OCI-LY1 (cell line): ENCODE data around the gene LAMA3.

Experiments used
- H2AFZ ChIP-seq: fragments of 200-600 bp; sonication (generic), shearing (Covaris generic); 2 replicates; pipeline ENCODE4 v1.6.0; 2014; ENCODE audit warnings: antibody characterized with exemption, mild to moderate bottlenecking, low read length
- H3F3A ChIP-seq: fragments of 200-600 bp; sonication (generic), shearing (Covaris generic); 2 replicates; pipeline ENCODE4 v1.6.0; 2014; ENCODE audit warnings: mild to moderate bottlenecking, antibody characterized with exemption, low read length, moderate library complexity; ENCODE audit not compliant: insufficient read depth
- H3K27ac ChIP-seq: fragments of 200-600 bp; sonication (generic); 2 replicates; pipeline ENCODE4 v1.5.1; 2014; ENCODE audit warnings: low read length, mixed run types, mild to moderate bottlenecking, low read depth; ENCODE audit not compliant: poor library complexity, severe bottlenecking
- H3K27me3 ChIP-seq: fragments of 200-600 bp; sonication (generic); 2 replicates; pipeline ENCODE4 v1.6.0; 2014; ENCODE audit warnings: antibody characterized with exemption, mild to moderate bottlenecking, low read length, moderate library complexity; ENCODE audit not compliant: insufficient read depth
- H3K36me3 ChIP-seq: fragments of 200-600 bp; sonication (generic); 2 replicates; pipeline ENCODE4 v1.6.1; 2014; ENCODE audit warnings: mild to moderate bottlenecking, antibody characterized with exemption, low read length, moderate library complexity, mixed read lengths; ENCODE audit not compliant: insufficient read depth
- H3K4me1 ChIP-seq: fragments of 200-600 bp; sonication (generic); 2 replicates; pipeline ENCODE4 v1.5.1; 2014; ENCODE audit warnings: mild to moderate bottlenecking, low read length, moderate library complexity; ENCODE audit not compliant: insufficient read depth, severe bottlenecking
- H3K4me2 ChIP-seq: fragments of 200-600 bp; sonication (generic), shearing (Covaris generic); 2 replicates; pipeline ENCODE4 v1.6.1; 2014; ENCODE audit warnings: low read length
- H3K4me3 ChIP-seq: fragments of 200-600 bp; sonication (generic); 2 replicates; pipeline ENCODE4 v1.5.1; 2014; ENCODE audit warnings: low read length, low read depth, mild to moderate bottlenecking, mixed read lengths; ENCODE audit not compliant: poor library complexity, severe bottlenecking
- H3K79me2 ChIP-seq: fragments of 200-600 bp; shearing (Covaris generic); 2 replicates; pipeline ENCODE4 v1.6.1; 2016; ENCODE audit warnings: mixed run types, low read length, mixed read lengths; ENCODE audit not compliant: insufficient read depth
- H3K9ac ChIP-seq: fragments of 200-600 bp; sonication (generic), shearing (Covaris generic); 2 replicates; pipeline ENCODE4 v1.6.1; 2014; ENCODE audit warnings: mild to moderate bottlenecking, low read length, mixed read lengths
- H3K9me2 ChIP-seq: fragments of 200-600 bp; sonication (generic), shearing (Covaris generic); 2 replicates; pipeline ENCODE4 v1.6.1; 2014; ENCODE audit warnings: low read depth, mild to moderate bottlenecking, low read length, mixed read lengths
- H3K9me3 ChIP-seq: fragments of 200-600 bp; shearing (Covaris generic); 2 replicates; pipeline ENCODE4 v1.6.1; 2014; ENCODE audit warnings: low read length, mixed read lengths
- H4K20me1 ChIP-seq: fragments of 200-600 bp; sonication (generic), shearing (Covaris generic); 2 replicates; pipeline ENCODE4 v1.6.0; 2016; ENCODE audit warnings: mild to moderate bottlenecking, low read length; ENCODE audit not compliant: insufficient read depth
- EZH2 ChIP-seq: fragments of 200-600 bp; sonication (generic), shearing (Covaris generic); IDR thresholded peaks from 2 replicates; pipeline ENCODE4 v1.8.0; 2017; ENCODE audit warnings: borderline replicate concordance, mixed run types, mild to moderate bottlenecking, antibody characterized with exemption, low read length, moderate library complexity, mixed read lengths
- TF ChIP-seq, protein P1 (sequence below): fragments of 200-600 bp; sonication (generic), shearing (Covaris generic); IDR thresholded peaks from 2 replicates; pipeline ENCODE4 v1.5.1; 2017; ENCODE audit warnings: mild to moderate bottlenecking, antibody characterized with exemption, low read length, moderate library complexity, mixed read lengths

Gene LAMA3

DNA sequence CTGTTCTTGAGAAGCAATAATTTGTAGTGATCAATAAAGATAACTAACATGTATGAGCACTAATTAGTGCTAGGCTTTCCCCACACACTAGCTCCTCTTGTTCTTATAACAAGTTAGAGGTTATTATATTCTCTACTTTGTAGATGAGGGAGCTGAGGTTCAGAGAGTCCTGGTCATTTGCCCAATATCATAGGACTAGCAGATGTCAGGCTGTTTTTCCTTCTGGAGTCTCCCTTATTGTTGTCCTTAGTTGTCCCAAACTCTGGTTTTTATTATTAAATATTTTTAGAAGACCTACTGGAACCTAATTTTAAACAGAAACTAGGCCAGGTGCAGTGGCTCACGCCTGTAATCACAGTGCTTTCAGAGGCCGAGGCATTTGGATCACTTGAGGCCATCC, 308.8 kb downstream of the LAMA3 start:
- no peaks in the 10 kb centered on the region for H3K4me1 ChIP-seq
- H3K79me2 ChIP-seq: no peaks in the 10 kb centered on the region
- H3K27ac ChIP-seq: no peak overlapping the region
- TF ChIP-seq EZH2: no peak
- TF ChIP-seq, protein P1, sequence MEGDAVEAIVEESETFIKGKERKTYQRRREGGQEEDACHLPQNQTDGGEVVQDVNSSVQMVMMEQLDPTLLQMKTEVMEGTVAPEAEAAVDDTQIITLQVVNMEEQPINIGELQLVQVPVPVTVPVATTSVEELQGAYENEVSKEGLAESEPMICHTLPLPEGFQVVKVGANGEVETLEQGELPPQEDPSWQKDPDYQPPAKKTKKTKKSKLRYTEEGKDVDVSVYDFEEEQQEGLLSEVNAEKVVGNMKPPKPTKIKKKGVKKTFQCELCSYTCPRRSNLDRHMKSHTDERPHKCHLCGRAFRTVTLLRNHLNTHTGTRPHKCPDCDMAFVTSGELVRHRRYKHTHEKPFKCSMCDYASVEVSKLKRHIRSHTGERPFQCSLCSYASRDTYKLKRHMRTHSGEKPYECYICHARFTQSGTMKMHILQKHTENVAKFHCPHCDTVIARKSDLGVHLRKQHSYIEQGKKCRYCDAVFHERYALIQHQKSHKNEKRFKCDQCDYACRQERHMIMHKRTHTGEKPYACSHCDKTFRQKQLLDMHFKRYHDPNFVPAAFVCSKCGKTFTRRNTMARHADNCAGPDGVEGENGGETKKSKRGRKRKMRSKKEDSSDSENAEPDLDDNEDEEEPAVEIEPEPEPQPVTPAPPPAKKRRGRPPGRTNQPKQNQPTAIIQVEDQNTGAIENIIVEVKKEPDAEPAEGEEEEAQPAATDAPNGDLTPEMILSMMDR: no peak
- H4K20me1 ChIP-seq: no peaks in the 10 kb centered on the region
- H2AFZ ChIP-seq: no peak overlapping the region
- H3K27me3 ChIP-seq: 0 out of 2 replicates have a peak, but pooled peaks cover 2% of the 10 kb centered on the region
- no peaks in the 10 kb centered on the region for H3K36me3 ChIP-seq
- H3K4me3 ChIP-seq: no peak overlapping the region
- no peaks in the 10 kb centered on the region for H3K9me3 ChIP-seq
- no peaks in the 10 kb centered on the region for H3F3A ChIP-seq
- no peak overlapping the region for H3K4me2 ChIP-seq
- no peak overlapping the region for H3K9ac ChIP-seq
- no peaks in the 10 kb centered on the region for H3K9me2 ChIP-seq

DNA sequence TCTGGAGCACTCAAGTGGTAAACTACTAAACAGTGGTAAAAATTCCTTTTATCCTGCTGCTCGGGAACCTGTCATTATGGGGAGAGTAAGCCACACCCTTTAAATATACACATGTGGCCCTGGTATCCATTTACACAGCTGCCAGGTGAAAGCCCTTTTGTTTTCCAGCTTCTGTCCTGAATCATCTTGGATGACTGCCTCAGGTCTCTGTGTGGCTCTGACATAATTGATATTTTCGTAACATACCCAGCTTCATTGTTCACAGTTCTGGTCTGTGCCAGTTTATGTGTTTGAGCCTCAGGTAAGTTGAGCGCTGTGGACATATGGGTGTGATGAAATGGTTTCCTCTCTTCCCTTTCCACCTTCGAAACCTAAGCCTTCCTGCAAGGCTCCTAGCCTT, 309.6 kb downstream of the LAMA3 start:
- Histone ChIP-seq H3K4me1 (no peaks in the 10 kb centered on the region), H3K4me3 (no peak overlapping the region), H3K79me2 (no peaks in the 10 kb centered on the region), H3K27ac (no peak overlapping the region), H3K27me3 (0 out of 2 replicates have a peak, but pooled peaks cover 2% of the 10 kb centered on the region), H2AFZ (no peak overlapping the region), H3K4me2 (no peak overlapping the region), H4K20me1 (no peaks in the 10 kb centered on the region), H3K36me3 (no peaks in the 10 kb centered on the region), H3K9me3 (no peaks in the 10 kb centered on the region), H3K9me2 (no peaks in the 10 kb centered on the region), H3F3A (no peaks in the 10 kb centered on the region), H3K9ac (no peak overlapping the region)
- no peak for TF ChIP-seq EZH2
- TF ChIP-seq, protein P1: no peak

DNA sequence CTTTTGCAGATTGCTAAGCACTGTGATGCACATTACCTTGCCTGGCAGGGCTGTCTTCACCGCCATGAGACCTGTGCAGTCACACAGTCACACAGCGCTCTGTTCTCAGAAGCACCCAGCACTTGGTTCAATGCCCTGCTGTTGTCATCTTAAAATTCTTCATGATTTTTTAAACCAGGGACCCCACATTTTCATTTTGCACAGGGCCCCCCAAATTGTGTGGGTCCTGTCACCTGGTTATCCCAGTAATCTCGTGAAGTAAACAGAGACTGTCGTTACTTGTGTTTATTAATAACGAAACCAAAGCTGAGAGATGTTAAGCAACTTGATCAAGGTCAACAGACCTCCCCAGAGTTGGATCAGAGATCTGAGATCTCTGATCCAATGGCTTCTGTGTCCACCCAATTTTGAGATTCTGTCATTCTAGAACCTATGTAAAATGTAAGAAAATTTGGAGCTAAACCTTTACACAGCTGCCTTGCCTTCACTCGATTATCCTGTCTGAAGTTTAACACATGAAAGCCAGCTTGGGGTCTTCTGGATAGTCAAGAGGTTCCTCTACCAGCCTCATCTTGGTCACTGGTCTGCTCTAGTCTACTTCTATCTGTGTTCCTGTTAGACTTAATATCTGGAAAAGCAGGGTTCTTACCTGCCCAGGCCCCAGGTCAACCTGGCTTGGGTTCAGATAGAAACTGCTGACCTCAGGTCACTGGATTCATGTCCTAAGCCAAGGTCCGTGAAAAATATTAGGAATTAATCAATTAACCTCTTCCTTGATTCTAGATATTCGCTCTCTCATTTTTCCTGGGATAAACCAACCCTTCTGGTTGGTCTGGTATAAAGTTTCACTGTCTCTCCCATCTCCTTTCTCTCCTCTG, 311.6 kb downstream of the LAMA3 start:
- H3K9me2 ChIP-seq: no peaks in the 10 kb centered on the region
- TF ChIP-seq, protein P1: no peak
- H3K9me3 ChIP-seq: no peaks in the 10 kb centered on the region
- H4K20me1 ChIP-seq: no peaks in the 10 kb centered on the region
- no peak overlapping the region for H3K4me2 ChIP-seq
- no peak overlapping the region for H3K4me3 ChIP-seq
- H3F3A ChIP-seq: no peaks in the 10 kb centered on the region
- no peak overlapping the region for H2AFZ ChIP-seq
- H3K79me2 ChIP-seq: no peaks in the 10 kb centered on the region
- 0 out of 2 replicates have a peak, but pooled peaks cover 2% of the 10 kb centered on the region for H3K27me3 ChIP-seq
- no peak overlapping the region for H3K9ac ChIP-seq
- no peak overlapping the region for H3K27ac ChIP-seq
- no peaks in the 10 kb centered on the region for H3K36me3 ChIP-seq
- no peaks in the 10 kb centered on the region for H3K4me1 ChIP-seq
